HG03439 (cell line): Measurements from ENCODE around the gene IRF2BP2.

Experiments used
- ATAC-seq: cut with Tn5 transposase; IDR thresholded peaks from one replicate; pipeline ENCODE4 v1.9.1; 2021; ENCODE audit warnings: mild to moderate bottlenecking, moderate library complexity; ENCODE audit not compliant: unreplicated experiment

The IRF2BP2 gene

GRCh38 chr1:234559902-234560676, 49.9 kb downstream of the IRF2BP2 start:
- ATAC-seq = no peak

- ATAC-seq = no peak
Measured at GRCh38 chr1:234559152-234559901, 50.7 kb downstream of the IRF2BP2 start.

- ATAC-seq = no peak
Measured at GRCh38 chr1:234558330-234558836, 51.6 kb downstream of the IRF2BP2 start.

- no peak for ATAC-seq
Measured at GRCh38 chr1:234556245-234556943, 53.6 kb downstream of the IRF2BP2 start.

- no peak for ATAC-seq
Measured at GRCh38 chr1:234555390-234556024, 54.5 kb downstream of the IRF2BP2 start.

- ATAC-seq = no peak
Measured at GRCh38 chr1:234554698-234555311, 55.2 kb downstream of the IRF2BP2 start.
